Osteoblast (primary cell): ENCODE results near the gene SLC35D3. TPM values are rescaled to one million over a fixed set of nuclear protein-coding genes. Genes with fewer than 3 reads are reported as not detected.

ENCODE experiments used
- DNase-seq: peaks from one replicate; pipeline ENCODE4 v3.0.0; 2011; ENCODE audit warnings: low spot score, mixed read lengths; ENCODE audit not compliant: insufficient read length; ENCODE audit errors: missing footprints
- H2AFZ ChIP-seq: 2 replicates; pipeline ENCODE4 v1.6.0; 2011; ENCODE audit warnings: mild to moderate bottlenecking, low read length
- H3K27ac ChIP-seq: 2 replicates; pipeline ENCODE4 v1.5.1; 2011; ENCODE audit warnings: mild to moderate bottlenecking, low read depth, low read length, moderate library complexity
- H3K27me3 ChIP-seq: 2 replicates; pipeline ENCODE4 v1.6.0; 2012; ENCODE audit warnings: mild to moderate bottlenecking, control low read depth, inconsistent platforms, low read length, moderate library complexity; ENCODE audit not compliant: insufficient read depth
- H3K36me3 ChIP-seq: 2 replicates; pipeline ENCODE4 v1.5.1; 2011; ENCODE audit warnings: mild to moderate bottlenecking, low read length, control low read depth, moderate library complexity; ENCODE audit not compliant: insufficient read depth
- H3K4me1 ChIP-seq: 2 replicates; pipeline ENCODE4 v1.5.1; 2011; ENCODE audit warnings: mild to moderate bottlenecking, low read length, control low read depth, moderate library complexity; ENCODE audit not compliant: insufficient read depth
- H3K4me2 ChIP-seq: 2 replicates; pipeline ENCODE4 v1.6.0; 2011; ENCODE audit warnings: mild to moderate bottlenecking, low read length; ENCODE audit not compliant: insufficient read depth
- H3K4me3 ChIP-seq: fragments of 200-600 bp; sonication (generic); 3 replicates; pipeline ENCODE4 v1.5.1; 2012; ENCODE audit warnings: mild to moderate bottlenecking, low read length, inconsistent platforms; ENCODE audit not compliant: insufficient read depth
- H3K79me2 ChIP-seq: 2 replicates; pipeline ENCODE4 v1.6.0; 2012; ENCODE audit warnings: mild to moderate bottlenecking, low read length, control low read depth, inconsistent platforms; ENCODE audit not compliant: insufficient read depth
- H3K9me3 ChIP-seq: 2 replicates; pipeline ENCODE4 v1.5.1; 2011; ENCODE audit warnings: low read depth, low read length, control low read depth
- H4K20me1 ChIP-seq: 2 replicates; pipeline ENCODE4 v1.6.0; 2012; ENCODE audit warnings: mild to moderate bottlenecking, low read length, control low read depth; ENCODE audit not compliant: insufficient read depth
- CTCF ChIP-seq: IDR thresholded peaks from 2 replicates; pipeline ENCODE4 v1.5.1; 2011; ENCODE audit warnings: mild to moderate bottlenecking, low read depth, low read length, moderate library complexity; ENCODE audit errors: extremely low read depth
- total RNA-seq: library from RNA; depleted of rRNA; stranded (reverse); fragments of >200 nt; gene quantifications from 2 replicates; pipeline ENCODE4 v1.2.3, GENCODE V29; 2012

Gene SLC35D3
- total RNA-seq, 1 donor, result not detected

GRCh38 chr6:136920216-136920615 is 1.9 kb upstream of the SLC35D3 start:
- H3K36me3 ChIP-seq, result no peaks in the 10 kb centered on the region
- DNase-seq, result peak; percentile 76
- no peaks in the 10 kb centered on the region for H3K79me2 ChIP-seq
- H2AFZ ChIP-seq, result no peak overlapping the region
- no peaks in the 10 kb centered on the region for H3K9me3 ChIP-seq
- TF ChIP-seq CTCF, result no peak
- no peaks in the 10 kb centered on the region for H4K20me1 ChIP-seq
- H3K4me1 ChIP-seq, result peaks cover 11% of the 10 kb centered on the region
- H3K4me3 ChIP-seq, result peak overlapping the region; percentile 66
- H3K27ac ChIP-seq, result no peak overlapping the region
- peaks cover 62% of the 10 kb centered on the region for H3K27me3 ChIP-seq
- H3K4me2 ChIP-seq, result peak overlapping the region; percentile 85

GRCh38 chr6:136920671-136921380 is 1.3 kb upstream of the SLC35D3 start:
- no peaks in the 10 kb centered on the region for H3K9me3 ChIP-seq
- peak overlapping the region; percentile 85 for H3K4me2 ChIP-seq
- no peak overlapping the region for H3K27ac ChIP-seq
- no peaks in the 10 kb centered on the region for H3K79me2 ChIP-seq
- peak; percentile 90 for DNase-seq
- no peaks in the 10 kb centered on the region for H3K36me3 ChIP-seq
- peaks cover 68% of the 10 kb centered on the region for H3K27me3 ChIP-seq
- peak overlapping the region; percentile 29 for H2AFZ ChIP-seq
- no peaks in the 10 kb centered on the region for H4K20me1 ChIP-seq
- H3K4me1 ChIP-seq, result peaks cover 11% of the 10 kb centered on the region
- peak overlapping the region; percentile 66 for H3K4me3 ChIP-seq
- no peak for TF ChIP-seq CTCF

- H3K4me2 ChIP-seq, result peak overlapping the region; percentile 85
- H3K4me3 ChIP-seq, result peak overlapping the region; percentile 66
- H3K27me3 ChIP-seq, result peaks cover 69% of the 10 kb centered on the region
- peaks cover 11% of the 10 kb centered on the region for H3K4me1 ChIP-seq
- no peaks in the 10 kb centered on the region for H3K9me3 ChIP-seq
- H3K27ac ChIP-seq, result no peak overlapping the region
- no peaks in the 10 kb centered on the region for H3K36me3 ChIP-seq
- H3K79me2 ChIP-seq, result no peaks in the 10 kb centered on the region
- peak; percentile 90 for DNase-seq
- no peak for TF ChIP-seq CTCF
- peak overlapping the region; percentile 29 for H2AFZ ChIP-seq
- no peaks in the 10 kb centered on the region for H4K20me1 ChIP-seq
These were observed 643 bp upstream of the SLC35D3 start for GRCh38 chr6:136921381-136921935.

GRCh38 chr6:136922685-136923006 is 545 bp downstream of the SLC35D3 start:
- no peak overlapping the region for H3K27ac ChIP-seq
- H2AFZ ChIP-seq, result no peak overlapping the region
- H3K9me3 ChIP-seq, result no peaks in the 10 kb centered on the region
- H3K36me3 ChIP-seq, result no peaks in the 10 kb centered on the region
- peak overlapping the region; percentile 85 for H3K4me2 ChIP-seq
- H3K27me3 ChIP-seq, result peaks cover 69% of the 10 kb centered on the region
- DNase-seq, result no peak
- peak overlapping the region; percentile 66 for H3K4me3 ChIP-seq
- peaks cover 11% of the 10 kb centered on the region for H3K4me1 ChIP-seq
- H4K20me1 ChIP-seq, result no peaks in the 10 kb centered on the region
- TF ChIP-seq CTCF, result no peak
- H3K79me2 ChIP-seq, result no peaks in the 10 kb centered on the region
